ENCODE data around the gene C17orf67. TPM values are rescaled to one million over a fixed set of nuclear protein-coding genes. Genes with fewer than 3 reads are reported as not detected.

Gene C17orf67
- total RNA-seq, 1 donor from 2014 or later = 2.4 TPM

DNA sequence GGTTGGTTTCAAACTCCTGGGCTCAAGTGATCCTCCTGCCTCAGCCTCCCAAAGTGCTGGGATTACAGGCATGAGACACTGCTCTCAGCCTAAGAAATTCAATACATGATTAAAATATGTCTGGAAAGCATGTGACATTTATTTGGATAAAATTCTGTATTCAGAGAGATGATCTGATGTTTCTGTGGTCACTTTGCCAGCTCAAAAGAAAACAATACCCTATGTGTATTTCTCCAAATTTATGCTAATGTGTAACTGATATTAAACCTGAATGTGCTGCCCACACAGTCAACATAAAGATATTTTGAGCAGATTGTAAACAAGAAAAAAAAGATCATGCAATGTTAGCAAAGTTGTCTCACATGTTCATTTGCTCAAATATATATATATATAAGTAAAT lies 16.7 kb downstream of the C17orf67 start:
- Mint-ChIP-seq H3K27me3 (ENCODE audit: unreplicated experiment) (peaks cover 3% of the 10 kb centered on the region), H3K4me1 (ENCODE audit: unreplicated experiment) (peaks cover 5% of the 10 kb centered on the region), H3K36me3 (ENCODE audit: unreplicated experiment) (no peaks in the 10 kb centered on the region), H3K27ac (ENCODE audit: unreplicated experiment) (no peak overlapping the region), H3K9me3 (ENCODE audit: unreplicated experiment) (no peaks in the 10 kb centered on the region), H3K4me3 (ENCODE audit: unreplicated experiment) (no peak overlapping the region)
- no peak for DNase-seq (ENCODE audit: extremely low spot score, unreplicated experiment)
- TF ChIP-seq CTCF (IDR thresholded peaks at IDR 0.05) = no peak

- H3K9me3 Mint-ChIP-seq (ENCODE audit: unreplicated experiment) = no peaks in the 10 kb centered on the region
- peaks cover 5% of the 10 kb centered on the region for H3K4me1 Mint-ChIP-seq (ENCODE audit: unreplicated experiment)
- no peak overlapping the region for H3K27ac Mint-ChIP-seq (ENCODE audit: unreplicated experiment)
- DNase-seq (ENCODE audit: extremely low spot score, unreplicated experiment) = no peak
- peaks cover 3% of the 10 kb centered on the region for H3K27me3 Mint-ChIP-seq (ENCODE audit: unreplicated experiment)
- H3K36me3 Mint-ChIP-seq (ENCODE audit: unreplicated experiment) = no peaks in the 10 kb centered on the region
- H3K4me3 Mint-ChIP-seq (ENCODE audit: unreplicated experiment) = no peak overlapping the region
- no peak for TF ChIP-seq CTCF (IDR thresholded peaks at IDR 0.05)
Measured at GRCh38 chr17:56815711-56816110, 18.0 kb downstream of the C17orf67 start.

DNA sequence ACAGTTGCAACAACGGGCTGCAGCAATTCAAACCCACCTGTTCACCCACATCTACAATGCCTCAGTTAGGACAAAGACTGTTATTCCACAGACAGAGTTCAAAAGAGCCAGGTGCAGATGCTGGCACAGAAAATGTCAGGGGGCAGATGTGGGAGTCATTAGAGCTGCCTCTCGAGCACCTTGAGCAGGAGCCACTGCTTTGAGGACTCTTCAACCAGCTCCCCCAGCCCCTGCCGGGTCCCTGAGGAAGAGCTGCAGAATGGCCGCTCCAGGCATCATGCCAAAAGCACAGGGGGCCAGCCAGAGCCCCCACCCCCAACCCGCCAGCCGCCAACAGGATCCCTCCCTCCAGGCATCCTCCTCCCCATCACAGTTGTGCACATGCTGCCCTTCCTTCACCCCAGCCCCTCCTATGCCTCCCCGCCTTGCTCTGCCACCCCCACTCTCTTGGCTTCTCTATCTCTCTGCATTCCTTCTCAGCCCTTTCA lies 20.8 kb downstream of the C17orf67 start:
- TF ChIP-seq CTCF (IDR thresholded peaks at IDR 0.05) = no peak
- H3K4me1 Mint-ChIP-seq (ENCODE audit: unreplicated experiment) = peaks cover 2% of the 10 kb centered on the region
- no peaks in the 10 kb centered on the region for H3K9me3 Mint-ChIP-seq (ENCODE audit: unreplicated experiment)
- H3K27ac Mint-ChIP-seq (ENCODE audit: unreplicated experiment) = no peak overlapping the region
- no peak overlapping the region for H3K4me3 Mint-ChIP-seq (ENCODE audit: unreplicated experiment)
- peak; percentile 77 for DNase-seq (ENCODE audit: extremely low spot score, unreplicated experiment)
- no peaks in the 10 kb centered on the region for H3K36me3 Mint-ChIP-seq (ENCODE audit: unreplicated experiment)
- H3K27me3 Mint-ChIP-seq (ENCODE audit: unreplicated experiment) = peaks cover 3% of the 10 kb centered on the region

DNA sequence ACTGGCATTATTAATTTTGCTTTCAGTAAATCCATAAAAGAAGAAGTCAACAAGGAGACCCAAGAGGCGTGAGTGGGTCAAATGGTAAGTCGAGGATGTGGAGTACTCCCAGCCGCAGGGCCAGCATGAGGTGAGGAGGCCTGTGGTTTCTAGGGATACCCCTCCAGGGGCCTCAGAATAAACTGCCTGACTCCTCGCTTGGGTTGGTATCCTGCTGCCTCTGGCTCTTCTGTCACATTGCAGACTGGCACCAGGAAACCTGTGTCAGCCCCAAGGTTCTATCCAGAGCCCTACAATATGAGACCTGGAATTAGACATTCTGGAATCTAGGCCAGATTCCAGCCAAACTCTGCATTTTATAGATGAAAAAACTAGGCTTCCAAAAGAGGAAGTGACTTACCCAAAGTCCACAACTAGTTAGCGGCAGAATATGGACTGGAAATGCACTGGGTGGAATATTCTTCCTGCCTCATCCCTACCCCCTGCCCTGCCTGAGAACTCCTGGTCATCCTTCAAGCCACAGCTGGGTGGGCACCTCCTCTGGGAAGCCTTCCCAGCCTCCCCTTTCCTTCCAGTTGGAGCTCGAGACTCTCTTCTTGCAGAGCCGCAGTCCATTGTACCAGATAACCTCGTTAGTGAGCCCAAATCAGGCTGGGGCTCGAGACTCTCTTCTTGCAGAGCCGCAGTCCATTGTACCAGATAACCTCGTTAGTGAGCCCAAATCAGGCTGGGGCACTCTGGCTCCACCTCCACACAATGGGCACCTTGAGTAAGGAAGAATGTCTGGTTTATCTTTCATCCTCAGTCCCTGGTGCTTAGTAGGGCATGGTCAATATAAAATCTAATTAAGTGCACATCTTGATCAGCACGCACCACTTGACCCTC lies 22.6 kb downstream of the C17orf67 start:
- H3K9me3 Mint-ChIP-seq (ENCODE audit: unreplicated experiment) = no peaks in the 10 kb centered on the region
- DNase-seq (ENCODE audit: extremely low spot score, unreplicated experiment) = no peak
- H3K36me3 Mint-ChIP-seq (ENCODE audit: unreplicated experiment) = no peaks in the 10 kb centered on the region
- H3K4me3 Mint-ChIP-seq (ENCODE audit: unreplicated experiment) = no peak overlapping the region
- no peaks in the 10 kb centered on the region for H3K4me1 Mint-ChIP-seq (ENCODE audit: unreplicated experiment)
- H3K27ac Mint-ChIP-seq (ENCODE audit: unreplicated experiment) = no peak overlapping the region
- TF ChIP-seq CTCF (IDR thresholded peaks at IDR 0.05) = no peak
- peaks cover 3% of the 10 kb centered on the region for H3K27me3 Mint-ChIP-seq (ENCODE audit: unreplicated experiment)

DNA sequence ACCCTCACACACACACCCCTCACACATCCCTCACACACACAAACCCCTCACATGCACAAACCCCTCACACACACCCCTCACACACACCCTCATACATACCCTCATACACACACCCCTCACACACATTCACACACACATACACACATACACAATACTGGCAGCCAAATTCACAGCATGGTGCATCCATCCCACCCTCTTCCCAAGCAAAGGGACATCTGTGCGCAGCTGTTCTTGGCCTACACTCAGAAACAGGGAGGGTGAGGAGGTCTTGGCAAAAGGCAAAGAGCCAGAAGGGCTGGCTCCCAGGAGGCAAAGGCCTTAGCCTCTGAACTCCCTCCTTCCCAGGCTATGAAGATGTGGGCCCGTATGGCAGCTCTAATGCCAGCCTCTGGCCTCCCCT lies 23.4 kb downstream of the C17orf67 start:
- Mint-ChIP-seq H3K4me1 (ENCODE audit: unreplicated experiment) (no peaks in the 10 kb centered on the region), H3K27ac (ENCODE audit: unreplicated experiment) (no peak overlapping the region), H3K36me3 (ENCODE audit: unreplicated experiment) (no peaks in the 10 kb centered on the region), H3K27me3 (ENCODE audit: unreplicated experiment) (peaks cover 3% of the 10 kb centered on the region), H3K9me3 (ENCODE audit: unreplicated experiment) (no peaks in the 10 kb centered on the region), H3K4me3 (ENCODE audit: unreplicated experiment) (no peak overlapping the region)
- no peak for DNase-seq (ENCODE audit: extremely low spot score, unreplicated experiment)
- no peak for TF ChIP-seq CTCF (IDR thresholded peaks at IDR 0.05)
